ENCODE measurements around the gene GLUL.

GLUL gene

GRCh38 chr1:182357171-182357570 lies 34.4 kb downstream of the GLUL start:
- no peak for TF ChIP-seq CTCF (IDR thresholded peaks at IDR 0.05; ENCODE audit: low read depth, low read length)
- no peak for DNase-seq (ENCODE audit: low read depth in 2 of 2)
- no peak overlapping the region for H3K4me3 ChIP-seq (replicated peaks in 1 of 2; ENCODE audit: low read depth in 2 of 2, low read length in 2 of 2)

GRCh38 chr1:182355723-182356098 lies 35.9 kb downstream of the GLUL start:
- no peak for DNase-seq (ENCODE audit: low read depth in 2 of 2)
- TF ChIP-seq CTCF (IDR thresholded peaks at IDR 0.05; ENCODE audit: low read depth, low read length), result no peak
- H3K4me3 ChIP-seq (replicated peaks in 1 of 2; ENCODE audit: low read depth in 2 of 2, low read length in 2 of 2), result no peak overlapping the region

DNA sequence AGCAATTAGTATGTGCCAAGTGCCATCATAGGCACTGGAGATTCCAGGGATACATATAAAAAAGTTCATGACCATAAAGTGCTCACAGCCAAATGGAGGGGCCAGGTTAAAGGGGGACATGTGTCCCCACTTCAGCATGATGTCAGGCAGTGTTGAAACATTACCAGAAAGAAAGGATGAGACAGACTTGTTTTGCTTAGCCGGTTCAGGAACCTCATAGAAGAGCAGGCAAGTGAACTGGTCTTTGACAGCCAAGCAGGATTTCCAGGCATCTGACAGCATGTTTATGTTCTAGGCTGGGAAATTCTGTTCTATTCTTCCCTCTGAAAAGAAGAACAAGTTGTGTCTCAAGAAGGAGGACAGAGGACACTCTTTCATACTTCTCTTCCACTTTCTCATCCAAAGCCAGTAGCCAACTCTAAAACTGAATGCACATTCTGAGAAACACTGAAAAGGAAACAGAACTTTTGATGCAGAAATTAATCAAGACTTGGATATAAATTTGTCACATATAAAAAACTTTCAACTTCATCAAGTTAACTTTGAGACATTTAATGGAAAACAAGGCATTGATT lies 39.7 kb downstream of the GLUL start:
- no peak for DNase-seq (ENCODE audit: low read depth in 2 of 2)
- TF ChIP-seq CTCF (IDR thresholded peaks at IDR 0.05; ENCODE audit: low read depth, low read length), result no peak
- no peak overlapping the region for H3K4me3 ChIP-seq (replicated peaks in 1 of 2; ENCODE audit: low read depth in 2 of 2, low read length in 2 of 2)

GRCh38 chr1:182350839-182351238 lies 40.8 kb downstream of the GLUL start:
- no peak overlapping the region for H3K4me3 ChIP-seq (replicated peaks in 1 of 2; ENCODE audit: low read depth in 2 of 2, low read length in 2 of 2)
- TF ChIP-seq CTCF (IDR thresholded peaks at IDR 0.05; ENCODE audit: low read depth, low read length), result no peak
- peak in 1 of 2 donors; percentile 21 for DNase-seq (ENCODE audit: low read depth in 2 of 2)

- peak in 1 of 2 donors; percentile 24 for DNase-seq (ENCODE audit: low read depth in 2 of 2)
- no peak for TF ChIP-seq CTCF (IDR thresholded peaks at IDR 0.05; ENCODE audit: low read depth, low read length)
- H3K4me3 ChIP-seq (replicated peaks in 1 of 2; ENCODE audit: low read depth in 2 of 2, low read length in 2 of 2), result no peak overlapping the region
Measured at GRCh38 chr1:182348961-182349747, 42.4 kb downstream of the GLUL start.

GRCh38 chr1:182347019-182347418 lies 44.6 kb downstream of the GLUL start:
- no peak for TF ChIP-seq CTCF (IDR thresholded peaks at IDR 0.05; ENCODE audit: low read depth, low read length)
- no peak for DNase-seq (ENCODE audit: low read depth in 2 of 2)
- no peak overlapping the region for H3K4me3 ChIP-seq (replicated peaks in 1 of 2; ENCODE audit: low read depth in 2 of 2, low read length in 2 of 2)

Data from cardiac fibroblast (primary cell).